GM18861 (cell line): ENCODE results near the gene HBA1.
"Not testable (repeated sequence)": the region's sequence is repeated elsewhere in the genome, so short reads cannot be mapped to it uniquely, and the experiment has no call there.

Source experiments
- ATAC-seq: cut with Tn5 transposase; IDR thresholded peaks from one replicate; pipeline ENCODE4 v1.9.1; 2021; ENCODE audit not compliant: unreplicated experiment

HBA1 gene

DNA sequence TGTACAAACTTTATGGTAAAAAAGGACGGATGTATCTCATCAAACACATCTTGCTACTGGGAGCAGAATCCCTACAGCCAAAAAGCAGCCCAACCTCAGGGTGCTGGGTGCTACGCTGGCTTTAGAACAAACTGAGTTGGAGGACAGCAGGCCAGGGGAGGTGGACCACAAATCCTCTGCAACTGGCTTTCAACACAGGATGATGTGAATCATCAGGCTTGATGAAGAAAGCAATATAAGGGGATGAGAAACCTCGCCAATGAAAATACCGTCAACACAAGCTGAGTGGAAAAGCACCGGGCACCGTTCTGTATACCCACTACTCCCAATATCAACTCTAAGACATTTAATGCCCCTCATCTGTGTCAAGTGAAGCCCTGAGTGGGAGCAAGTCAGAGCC lies 18.0 kb downstream of the HBA1 start:
- ATAC-seq, result no peak

DNA sequence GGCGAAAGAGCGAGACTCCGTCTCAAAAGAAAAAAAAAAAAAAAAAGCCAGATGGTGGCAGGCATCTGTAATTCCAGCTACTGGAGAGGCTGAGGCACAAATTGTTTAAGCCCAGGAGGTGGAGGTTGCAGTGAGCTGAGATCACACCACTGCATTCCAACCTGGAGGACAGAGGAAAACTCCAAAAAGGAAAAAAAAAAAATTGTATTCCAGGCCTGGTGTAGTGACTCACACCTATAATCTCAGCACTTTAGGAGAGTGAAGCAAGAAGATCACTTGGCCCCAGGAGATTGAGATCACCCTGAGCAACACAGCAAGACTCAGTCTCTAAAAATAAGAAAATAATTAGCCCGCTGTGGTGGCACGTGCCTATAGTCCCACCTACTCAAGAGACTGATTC lies 23.9 kb downstream of the HBA1 start:
- ATAC-seq, result no peak

DNA sequence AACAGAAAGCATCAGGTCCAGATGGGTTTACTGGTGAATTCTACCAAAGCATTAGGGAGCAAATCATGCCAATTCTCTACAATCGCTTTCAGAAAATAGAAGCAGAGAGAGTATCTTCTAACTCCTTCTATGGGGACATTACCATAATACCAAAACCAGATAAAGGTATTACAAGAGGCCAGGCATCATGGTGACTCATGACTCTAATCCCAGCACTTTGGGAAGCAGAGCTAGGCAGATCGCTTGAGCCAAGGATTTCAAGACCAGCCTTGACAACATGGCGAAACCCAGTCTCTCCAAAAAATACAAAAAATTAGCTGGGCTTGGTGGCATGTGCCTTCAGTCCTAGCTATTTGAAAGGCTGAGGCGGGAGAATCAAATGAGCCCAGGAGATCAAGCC lies 26.8 kb downstream of the HBA1 start:
- ATAC-seq, result no peak

DNA sequence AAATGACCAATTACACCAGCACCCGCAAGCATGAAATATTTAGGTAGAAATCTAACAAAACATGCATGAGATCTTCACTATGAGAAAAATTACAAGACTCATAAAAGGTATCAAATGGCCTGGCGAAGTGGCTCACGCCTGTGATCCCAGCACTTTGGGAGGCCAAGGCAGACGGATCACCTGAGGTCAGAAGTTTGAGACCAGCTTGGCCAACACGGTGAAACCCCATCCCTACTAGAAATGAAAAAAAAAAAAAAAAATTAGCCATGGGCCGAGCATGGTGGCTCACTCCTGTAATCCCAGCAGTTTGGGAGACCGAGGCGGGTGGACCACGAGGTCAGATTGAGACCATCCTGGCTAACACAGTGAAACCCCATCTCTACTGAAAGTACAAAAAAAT lies 27.6 kb downstream of the HBA1 start:
- ATAC-seq, result not testable (repeated sequence)

DNA sequence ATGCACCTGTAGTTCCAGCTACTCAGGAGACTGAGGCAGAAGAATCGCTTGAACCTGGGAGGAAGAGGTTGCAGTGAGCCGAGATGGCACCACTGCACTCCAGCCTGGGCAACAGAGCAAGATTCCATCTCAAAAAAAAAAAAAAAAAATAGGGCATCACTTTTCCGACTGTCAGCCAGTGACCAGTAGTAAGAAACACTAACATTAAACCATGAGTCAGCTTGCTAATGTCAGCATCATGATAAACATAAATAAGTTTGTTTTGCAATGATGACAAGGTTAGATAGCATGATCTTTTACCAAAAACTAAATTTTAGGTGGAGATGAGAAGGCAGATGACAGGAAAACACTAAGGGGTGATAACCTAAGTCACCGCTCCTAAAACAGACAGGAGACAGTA lies 32.9 kb downstream of the HBA1 start:
- not testable (repeated sequence) for ATAC-seq

DNA sequence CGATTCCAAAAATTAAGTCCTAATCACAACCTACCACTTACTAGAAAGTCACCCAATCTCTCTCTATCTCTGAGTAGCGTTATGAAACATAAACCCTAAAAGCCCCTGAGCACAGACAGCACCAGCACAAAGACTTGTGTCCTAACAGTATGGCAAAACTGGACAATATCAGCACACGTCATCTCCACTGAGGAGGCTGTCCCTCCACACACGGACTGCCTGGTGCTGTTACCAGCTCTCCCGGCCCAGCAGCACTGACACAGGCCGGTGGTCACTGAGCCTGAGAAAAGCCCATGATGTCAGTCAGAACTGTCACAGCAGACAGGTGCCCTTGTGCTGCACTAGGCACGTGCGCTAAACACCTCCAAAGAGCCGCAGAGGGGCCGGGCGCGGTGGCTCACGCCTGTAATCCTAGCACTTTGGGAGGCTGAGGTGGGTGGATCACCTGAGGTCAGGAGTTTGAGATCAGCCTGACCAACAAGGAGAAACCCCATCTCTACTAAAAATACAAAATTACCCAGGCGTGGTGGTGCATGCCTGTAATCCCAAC lies 35.2 kb downstream of the HBA1 start:
- ATAC-seq, result not testable (repeated sequence)

DNA sequence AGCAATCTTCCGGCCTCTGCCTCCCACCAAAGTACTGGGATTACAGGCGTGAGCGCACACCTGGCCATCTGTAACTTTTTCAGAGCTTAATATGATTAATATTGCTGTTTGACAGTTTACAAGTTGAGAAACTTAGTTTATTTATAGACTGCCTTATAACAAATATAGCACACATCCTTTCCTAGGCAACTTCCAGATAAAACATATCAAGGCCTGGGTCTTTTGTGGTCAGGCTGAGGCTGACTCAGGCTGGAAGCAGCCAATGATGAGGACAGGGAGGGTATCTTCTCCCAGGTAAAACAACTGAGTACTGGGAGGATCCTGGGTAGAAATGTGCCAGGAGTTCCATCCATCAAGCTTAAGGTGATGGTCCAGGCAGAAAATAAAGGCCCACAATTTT lies 36.5 kb downstream of the HBA1 start:
- no peak for ATAC-seq

DNA sequence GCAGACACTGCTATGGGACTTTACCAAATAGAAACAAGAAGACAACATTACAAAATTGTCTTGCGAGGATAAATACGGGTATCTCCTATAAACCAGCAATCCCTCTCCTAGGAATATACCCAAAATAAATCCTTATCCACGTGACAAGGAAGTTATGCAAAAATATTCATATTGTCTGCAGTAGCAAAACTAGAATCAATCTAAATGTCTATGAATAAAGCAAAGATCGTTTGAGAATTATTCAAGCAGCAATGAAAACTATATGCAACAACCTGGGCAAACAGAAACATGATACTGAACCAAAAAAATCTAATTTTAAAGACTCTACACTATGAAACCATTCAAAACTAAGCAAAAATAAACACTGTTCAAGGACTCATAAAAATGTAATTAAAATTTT lies 43.5 kb downstream of the HBA1 start:
- no peak for ATAC-seq
